Osteoblast (primary cell): ENCODE measurements around the gene RET. TPM values are rescaled to one million over a fixed set of nuclear protein-coding genes. Genes with fewer than 3 reads are reported as not detected.

Experiments used
- DNase-seq: peaks from one replicate; pipeline ENCODE4 v3.0.0; 2011; ENCODE audit warnings: low spot score, mixed read lengths; ENCODE audit not compliant: insufficient read length; ENCODE audit errors: missing footprints
- H2AFZ ChIP-seq: 2 replicates; pipeline ENCODE4 v1.6.0; 2011; ENCODE audit warnings: mild to moderate bottlenecking, low read length
- H3K27ac ChIP-seq: 2 replicates; pipeline ENCODE4 v1.5.1; 2011; ENCODE audit warnings: mild to moderate bottlenecking, low read depth, low read length, moderate library complexity
- H3K27me3 ChIP-seq: 2 replicates; pipeline ENCODE4 v1.6.0; 2012; ENCODE audit warnings: mild to moderate bottlenecking, control low read depth, inconsistent platforms, low read length, moderate library complexity; ENCODE audit not compliant: insufficient read depth
- H3K36me3 ChIP-seq: 2 replicates; pipeline ENCODE4 v1.5.1; 2011; ENCODE audit warnings: mild to moderate bottlenecking, low read length, control low read depth, moderate library complexity; ENCODE audit not compliant: insufficient read depth
- H3K4me1 ChIP-seq: 2 replicates; pipeline ENCODE4 v1.5.1; 2011; ENCODE audit warnings: mild to moderate bottlenecking, low read length, control low read depth, moderate library complexity; ENCODE audit not compliant: insufficient read depth
- H3K4me2 ChIP-seq: 2 replicates; pipeline ENCODE4 v1.6.0; 2011; ENCODE audit warnings: mild to moderate bottlenecking, low read length; ENCODE audit not compliant: insufficient read depth
- H3K4me3 ChIP-seq: fragments of 200-600 bp; sonication (generic); 3 replicates; pipeline ENCODE4 v1.5.1; 2012; ENCODE audit warnings: mild to moderate bottlenecking, low read length, inconsistent platforms; ENCODE audit not compliant: insufficient read depth
- H3K79me2 ChIP-seq: 2 replicates; pipeline ENCODE4 v1.6.0; 2012; ENCODE audit warnings: mild to moderate bottlenecking, low read length, control low read depth, inconsistent platforms; ENCODE audit not compliant: insufficient read depth
- H3K9me3 ChIP-seq: 2 replicates; pipeline ENCODE4 v1.5.1; 2011; ENCODE audit warnings: low read depth, low read length, control low read depth
- H4K20me1 ChIP-seq: 2 replicates; pipeline ENCODE4 v1.6.0; 2012; ENCODE audit warnings: mild to moderate bottlenecking, low read length, control low read depth; ENCODE audit not compliant: insufficient read depth
- CTCF ChIP-seq: IDR thresholded peaks from 2 replicates; pipeline ENCODE4 v1.5.1; 2011; ENCODE audit warnings: mild to moderate bottlenecking, low read depth, low read length, moderate library complexity; ENCODE audit errors: extremely low read depth
- total RNA-seq: library from RNA; depleted of rRNA; stranded (reverse); fragments of >200 nt; gene quantifications from 2 replicates; pipeline ENCODE4 v1.2.3, GENCODE V29; 2012

RET gene
- total RNA-seq, 1 donor, result under 0.01 TPM

DNA sequence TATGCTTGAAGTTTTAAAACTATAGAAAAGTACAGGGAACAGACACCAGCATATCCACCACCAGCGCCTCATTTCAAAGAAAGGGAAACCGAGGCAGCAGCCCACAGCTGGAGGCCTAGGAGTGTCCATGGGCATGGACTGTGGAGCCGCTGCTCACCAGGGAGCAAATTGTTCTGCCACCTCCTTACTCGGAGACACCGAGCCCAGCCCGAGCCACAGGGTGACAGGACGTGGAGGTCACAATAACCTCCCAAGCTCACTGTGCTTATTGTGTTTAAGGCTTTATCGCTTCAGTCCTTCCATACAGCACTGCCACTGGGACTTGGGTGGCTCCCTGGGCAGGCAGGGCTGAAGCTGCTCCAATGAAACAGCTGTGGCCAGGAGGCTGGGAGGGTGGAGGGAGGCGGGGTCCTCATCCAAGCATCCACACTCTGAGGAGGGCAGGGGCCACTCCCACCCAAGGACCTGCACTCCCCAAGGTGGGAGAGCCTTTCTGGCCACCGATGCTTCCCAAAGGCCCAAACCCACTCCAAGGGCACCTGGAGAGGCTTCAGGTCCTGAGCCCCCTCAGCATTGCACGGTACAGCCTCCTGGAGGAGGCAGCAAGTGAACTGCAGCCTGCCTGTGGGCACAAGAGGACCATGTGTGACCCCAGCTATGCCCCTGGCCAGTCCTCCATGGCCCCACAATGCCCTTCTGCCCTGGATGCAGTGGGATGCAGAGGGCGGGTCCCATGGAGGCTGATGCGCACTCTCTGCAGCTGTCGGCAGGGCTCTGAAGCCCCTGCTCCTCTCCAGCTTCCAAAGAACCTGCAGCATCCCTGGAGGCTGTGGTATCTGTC is 38.7 kb upstream of the RET start:
- no peak overlapping the region for H3K27ac ChIP-seq
- TF ChIP-seq CTCF, result no peak
- H3K9me3 ChIP-seq, result no peaks in the 10 kb centered on the region
- H3K79me2 ChIP-seq, result no peaks in the 10 kb centered on the region
- H3K4me3 ChIP-seq, result no peak overlapping the region
- no peak overlapping the region for H3K4me2 ChIP-seq
- no peaks in the 10 kb centered on the region for H3K27me3 ChIP-seq
- peak; percentile 58 for DNase-seq
- H3K4me1 ChIP-seq, result no peaks in the 10 kb centered on the region
- H4K20me1 ChIP-seq, result no peaks in the 10 kb centered on the region
- H3K36me3 ChIP-seq, result no peaks in the 10 kb centered on the region
- H2AFZ ChIP-seq, result no peak overlapping the region

- H4K20me1 ChIP-seq, result no peaks in the 10 kb centered on the region
- peak; percentile 73 for DNase-seq
- H3K27ac ChIP-seq, result no peak overlapping the region
- H2AFZ ChIP-seq, result no peak overlapping the region
- H3K9me3 ChIP-seq, result no peaks in the 10 kb centered on the region
- H3K4me2 ChIP-seq, result no peak overlapping the region
- no peak overlapping the region for H3K4me3 ChIP-seq
- H3K4me1 ChIP-seq, result no peaks in the 10 kb centered on the region
- no peaks in the 10 kb centered on the region for H3K27me3 ChIP-seq
- no peaks in the 10 kb centered on the region for H3K79me2 ChIP-seq
- no peaks in the 10 kb centered on the region for H3K36me3 ChIP-seq
- no peak for TF ChIP-seq CTCF
These were observed 37.9 kb upstream of the RET start for GRCh38 chr10:43038783-43039623.

DNA sequence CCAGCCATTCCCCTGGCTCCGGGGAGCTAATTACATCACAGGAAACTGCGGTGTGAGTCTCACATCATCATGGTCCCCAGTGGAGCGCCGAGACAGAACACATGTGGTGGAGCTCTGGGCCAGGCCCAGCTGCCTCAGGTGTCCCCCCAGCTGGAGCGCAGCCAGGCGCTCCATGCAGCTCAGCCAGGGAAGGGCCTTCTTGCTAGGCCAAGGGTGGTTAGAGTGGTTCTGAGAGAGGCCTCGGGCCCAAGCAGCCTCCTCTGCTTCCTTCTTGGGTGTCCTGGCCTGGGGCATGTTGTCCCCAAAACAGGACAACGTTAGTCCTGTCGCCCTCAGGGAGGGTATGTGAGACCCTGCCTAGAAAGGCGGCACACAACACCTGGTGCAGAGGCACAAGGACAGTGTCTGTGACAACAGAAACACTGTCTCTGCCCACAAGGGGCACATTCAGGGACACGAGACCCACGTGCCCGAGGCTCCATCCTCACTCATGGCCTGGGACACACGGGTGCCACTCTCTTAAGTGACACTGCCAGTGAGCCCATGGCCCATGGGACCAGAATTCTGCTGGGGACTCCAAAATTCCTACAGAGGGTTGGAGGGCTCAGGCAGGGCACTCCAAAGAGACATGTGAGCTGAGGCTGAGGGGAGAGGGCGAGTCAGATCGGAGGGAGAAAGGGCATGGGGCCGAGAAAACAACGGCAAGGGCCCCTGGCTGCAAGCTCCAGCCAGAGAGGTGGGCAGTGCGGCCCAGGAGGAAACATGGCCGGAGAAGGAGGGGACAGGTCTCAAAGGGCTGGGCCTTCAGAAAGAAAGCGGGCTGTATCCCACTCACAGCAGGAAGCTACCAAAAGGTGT is 37.0 kb upstream of the RET start:
- H3K79me2 ChIP-seq, result no peaks in the 10 kb centered on the region
- H4K20me1 ChIP-seq, result no peaks in the 10 kb centered on the region
- no peak overlapping the region for H3K27ac ChIP-seq
- no peaks in the 10 kb centered on the region for H3K9me3 ChIP-seq
- H3K4me1 ChIP-seq, result no peaks in the 10 kb centered on the region
- no peak overlapping the region for H3K4me3 ChIP-seq
- H2AFZ ChIP-seq, result no peak overlapping the region
- H3K36me3 ChIP-seq, result no peaks in the 10 kb centered on the region
- no peak for TF ChIP-seq CTCF
- H3K4me2 ChIP-seq, result no peak overlapping the region
- no peaks in the 10 kb centered on the region for H3K27me3 ChIP-seq
- DNase-seq, result peak; percentile 79
